Erythroblast (primary cell): ENCODE data around the gene ADM2.

ENCODE experiments used
- GATA1 ChIP-seq: IDR thresholded peaks from 2 replicates; pipeline ENCODE4 v1.6.1; 2011; ENCODE audit warnings: low read depth, mild to moderate bottlenecking, control low read depth, low read length, moderate library complexity
- POLR2A ChIP-seq: IDR thresholded peaks from 2 replicates; pipeline ENCODE4 v1.6.1; 2011; ENCODE audit warnings: mild to moderate bottlenecking, low read length

DNA sequence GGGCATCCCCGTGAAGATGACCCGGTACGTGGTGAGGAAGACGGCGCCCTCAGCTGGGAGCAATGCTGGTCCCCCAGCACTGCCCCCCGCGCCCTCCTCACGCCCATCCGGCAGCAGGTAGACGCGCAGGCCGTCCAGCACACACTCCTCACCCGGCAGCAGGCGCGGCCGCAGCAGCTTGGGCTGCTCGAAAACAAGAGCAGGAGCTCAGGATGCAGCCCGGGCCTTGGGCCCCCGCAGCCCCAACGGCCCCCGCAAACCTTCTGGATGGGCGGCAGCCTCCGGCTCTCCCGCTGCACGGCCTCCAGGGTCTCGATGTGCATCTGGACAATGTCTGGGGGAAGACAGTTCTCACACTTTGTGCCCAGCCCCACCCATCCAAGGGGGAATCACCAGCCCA lies 19.8 kb upstream of the ADM2 start:
- TF ChIP-seq POLR2A (no peak), GATA1 (no peak)
